Upper lobe of right lung (tissue), 1 donor: ENCODE results near the gene TMEM269. TPM values are rescaled to one million over a fixed set of nuclear protein-coding genes. Genes with fewer than 3 reads are reported as not detected.
A peak's percentile ranks its signal among the peaks of the same experiment; 100 is the strongest.

Experiments used
- ATAC-seq: fragments of 200-7000 bp; cut with Tn5 transposase; one replicate; pipeline ENCODE4 v1.9.1; 2020; ENCODE audit warnings: mild to moderate bottlenecking, moderate library complexity
- DNase-seq: peaks from one replicate; pipeline ENCODE4 v3.0.0-alpha.2; 2020
- H3K27ac ChIP-seq: fragments of 200-600 bp; one replicate; pipeline ENCODE4 v1.8.0; 2022
- H3K27me3 ChIP-seq: fragments of 200-600 bp; one replicate; pipeline ENCODE4 v1.8.0; 2022; ENCODE audit warnings: mild to moderate bottlenecking
- H3K36me3 ChIP-seq: fragments of 200-600 bp; one replicate; pipeline ENCODE4 v1.8.0; 2022
- H3K4me1 ChIP-seq: fragments of 200-600 bp; one replicate; pipeline ENCODE4 v1.8.0; 2022
- H3K4me3 ChIP-seq: fragments of 200-600 bp; one replicate; pipeline ENCODE4 v1.8.0; 2022; ENCODE audit warnings: mild to moderate bottlenecking
- H3K9me3 ChIP-seq: fragments of 200-600 bp; one replicate; pipeline ENCODE4 v1.8.0; 2022
- intact Hi-C: fragments of 100-400 bp; cut with DNase I; formaldehyde crosslinking; loops from one replicate; pipeline ENCODE4 v1.11.0; 2022
- long read RNA-seq: library from polyadenylated mRNA; unstranded; transcript quantifications from one replicate; pipeline ENCODE4 v2.0.0, GENCODE V29; 2021
- total RNA-seq: library from RNA; stranded (reverse); fragmentation: NEBNext Ultra II Directional; extraction: Animal tissue kit (Norgen Biotek cat#: 25700); gene quantifications from one replicate; pipeline ENCODE4 v1.2.1, GENCODE V29; 2021
- TF ChIP-seq, protein P1 (sequence below): fragments of 200-600 bp; IDR thresholded peaks from one replicate; pipeline ENCODE4 v1.8.0; 2022; ENCODE audit warnings: antibody characterized with exemption
- donor health status: DM: no; HTN: yes; CAD: no; lungs with severe emphysema.

The TMEM269 gene, protein sequence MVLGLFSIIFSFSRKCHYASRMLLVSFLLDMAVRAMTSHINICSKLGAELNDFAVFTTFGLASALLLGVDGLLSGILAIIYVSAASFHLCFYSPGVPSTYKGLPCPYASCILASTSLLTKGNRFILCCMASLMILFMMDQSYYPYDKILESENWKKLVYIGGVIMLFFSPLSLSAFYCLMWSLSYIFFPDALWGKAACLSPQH
- not detected for total RNA-seq
- long read RNA-seq: 0 reads

DNA sequence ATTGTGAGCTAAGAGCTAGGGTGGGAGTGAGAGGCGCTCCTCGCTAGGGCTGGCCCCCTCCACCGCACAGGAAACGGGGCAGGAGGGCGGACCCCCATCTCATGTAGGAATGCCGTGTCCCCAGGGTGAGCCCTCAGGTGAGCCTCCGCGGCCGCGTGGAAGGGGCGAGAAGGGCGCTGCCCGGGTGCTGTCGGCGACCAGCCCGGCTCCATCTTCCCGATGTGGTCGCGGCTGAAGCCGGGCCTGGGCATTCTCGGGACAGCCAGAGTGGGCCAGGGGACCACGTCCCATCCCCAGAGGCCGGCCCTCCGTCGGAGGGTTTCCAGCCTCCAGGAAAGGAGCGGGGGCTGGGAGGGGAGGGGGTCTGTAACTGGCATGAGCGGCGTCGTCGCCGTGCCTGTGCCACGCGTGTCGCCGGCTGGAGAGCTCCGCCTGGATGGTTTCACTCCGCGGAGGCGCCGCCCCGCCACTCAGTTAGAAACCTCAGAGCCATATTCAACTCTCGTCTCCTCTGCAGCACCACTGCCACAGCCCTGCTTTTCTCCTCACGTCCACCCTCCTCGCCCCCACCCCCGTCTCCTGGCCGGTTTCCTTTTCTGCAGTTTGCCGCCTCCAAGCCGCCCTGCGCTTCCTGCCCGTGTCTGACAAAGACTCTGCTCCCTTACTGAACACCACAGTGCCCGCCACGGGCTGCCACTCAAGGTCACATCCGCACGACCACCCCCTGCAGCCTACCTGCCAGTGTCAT is at the start of gene TMEM269:
Gene TMEM269, plus strand, starts transcription at position 46 of the 748 bp plus-strand sequence. CDS start 4,903 bp downstream, outside the sequence.
- H3K27me3 ChIP-seq: no peaks in the 10 kb centered on the region
- H3K4me3 ChIP-seq: peak within 1 kb of the TSS; percentile 47
- H3K36me3 ChIP-seq: peaks cover 10% of the 10 kb centered on the region
- DNase-seq: no peak
- ATAC-seq: peak; percentile 54
- TF ChIP-seq, protein P1, sequence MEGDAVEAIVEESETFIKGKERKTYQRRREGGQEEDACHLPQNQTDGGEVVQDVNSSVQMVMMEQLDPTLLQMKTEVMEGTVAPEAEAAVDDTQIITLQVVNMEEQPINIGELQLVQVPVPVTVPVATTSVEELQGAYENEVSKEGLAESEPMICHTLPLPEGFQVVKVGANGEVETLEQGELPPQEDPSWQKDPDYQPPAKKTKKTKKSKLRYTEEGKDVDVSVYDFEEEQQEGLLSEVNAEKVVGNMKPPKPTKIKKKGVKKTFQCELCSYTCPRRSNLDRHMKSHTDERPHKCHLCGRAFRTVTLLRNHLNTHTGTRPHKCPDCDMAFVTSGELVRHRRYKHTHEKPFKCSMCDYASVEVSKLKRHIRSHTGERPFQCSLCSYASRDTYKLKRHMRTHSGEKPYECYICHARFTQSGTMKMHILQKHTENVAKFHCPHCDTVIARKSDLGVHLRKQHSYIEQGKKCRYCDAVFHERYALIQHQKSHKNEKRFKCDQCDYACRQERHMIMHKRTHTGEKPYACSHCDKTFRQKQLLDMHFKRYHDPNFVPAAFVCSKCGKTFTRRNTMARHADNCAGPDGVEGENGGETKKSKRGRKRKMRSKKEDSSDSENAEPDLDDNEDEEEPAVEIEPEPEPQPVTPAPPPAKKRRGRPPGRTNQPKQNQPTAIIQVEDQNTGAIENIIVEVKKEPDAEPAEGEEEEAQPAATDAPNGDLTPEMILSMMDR: no peak
- H3K27ac ChIP-seq: no peak within 1 kb of the TSS
- intact Hi-C loops: no loop called here
- H3K4me1 ChIP-seq: peaks cover 9% of the 10 kb centered on the region
- H3K9me3 ChIP-seq: no peaks in the 10 kb centered on the region

DNA sequence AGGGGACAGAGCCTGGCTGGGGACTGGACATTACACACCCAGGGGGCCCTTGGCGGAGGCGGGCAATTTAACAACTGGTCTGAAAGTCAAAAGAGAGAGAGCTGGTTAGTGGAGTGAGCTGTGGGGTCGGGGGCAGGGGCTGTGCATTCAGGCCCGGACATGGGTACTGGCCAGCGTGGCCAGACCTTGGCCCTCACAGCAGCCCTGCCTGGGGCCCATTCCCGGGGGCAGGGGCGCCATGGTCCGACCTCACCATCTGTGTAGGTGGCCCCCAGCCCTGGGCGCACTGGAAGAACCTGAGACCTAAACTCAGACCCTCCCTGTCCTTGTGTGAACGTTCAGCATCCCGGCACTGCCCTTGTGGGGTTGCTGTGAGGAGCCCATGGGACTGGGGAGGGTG is 49.7 kb upstream of the TMEM269 start:
- TF ChIP-seq, protein P1: no peak

DNA sequence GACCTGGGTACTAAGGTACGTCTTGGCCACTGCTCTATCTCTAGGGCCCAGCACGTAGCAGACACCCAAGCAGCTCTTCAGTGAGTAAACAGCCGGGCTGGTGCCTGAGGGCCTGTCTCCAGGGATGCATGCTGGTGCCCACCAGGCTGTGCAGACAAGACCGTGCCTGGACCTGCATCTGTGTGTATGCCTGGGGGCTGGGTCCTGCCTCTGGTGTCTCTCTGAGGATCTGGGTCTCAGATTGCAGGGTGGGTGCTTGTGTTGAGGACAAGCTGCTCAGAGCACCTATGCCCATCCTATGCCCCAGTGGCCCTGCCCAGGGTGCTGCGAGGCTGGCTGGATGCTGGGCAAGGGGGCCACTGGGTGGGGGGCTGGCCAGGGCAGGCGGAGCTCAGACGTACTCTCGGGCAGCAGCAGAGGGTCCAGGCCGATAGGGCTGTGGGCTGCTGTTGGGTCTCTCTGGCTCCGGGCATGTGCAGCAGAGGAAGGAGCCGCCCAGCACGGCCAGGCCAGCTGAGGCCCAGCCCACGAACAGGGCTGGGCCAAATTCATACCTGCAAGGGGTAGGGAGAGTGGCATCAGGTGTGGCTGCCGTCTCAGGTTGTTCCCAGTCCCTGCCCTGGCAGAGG is 49.2 kb upstream of the TMEM269 start:
- no peaks in the 10 kb centered on the region for H3K4me1 ChIP-seq
- no peaks in the 10 kb centered on the region for H3K9me3 ChIP-seq
- ATAC-seq (no peak), DNase-seq (no peak)
- H3K27ac ChIP-seq: no peak overlapping the region
- no peaks in the 10 kb centered on the region for H3K36me3 ChIP-seq
- no peaks in the 10 kb centered on the region for H3K27me3 ChIP-seq
- intact Hi-C loops: no loop called here
- TF ChIP-seq, protein P1: no peak
- no peak overlapping the region for H3K4me3 ChIP-seq

More for the DNA sequence above, 49.7 kb upstream of the TMEM269 start:
- Histone ChIP-seq H3K4me1 (no peaks in the 10 kb centered on the region), H3K4me3 (no peak overlapping the region), H3K9me3 (no peaks in the 10 kb centered on the region), H3K27me3 (no peaks in the 10 kb centered on the region), H3K27ac (no peak overlapping the region), H3K36me3 (no peaks in the 10 kb centered on the region)
- intact Hi-C loops: no loop called here
- DNase-seq (no peak), ATAC-seq (no peak)

DNA sequence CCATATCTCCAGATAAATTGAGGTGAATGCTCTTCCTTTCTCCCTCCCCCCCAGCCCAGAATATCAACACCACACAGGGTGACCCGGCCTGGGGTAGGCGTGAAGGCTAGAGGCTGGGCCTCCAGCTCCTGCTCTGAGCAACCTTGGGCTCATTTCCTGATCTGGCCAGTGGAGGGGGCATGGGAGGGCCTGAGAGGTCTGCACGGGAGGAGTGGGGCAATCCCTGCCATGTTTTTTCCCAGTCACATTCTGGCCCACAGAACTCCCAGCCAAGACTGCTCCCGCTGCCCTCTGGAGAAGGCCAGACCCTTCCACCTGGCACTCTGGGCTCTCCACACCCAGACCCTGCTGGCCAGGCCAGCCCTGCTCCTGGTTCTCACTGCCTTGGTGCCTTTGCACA is 48.6 kb upstream of the TMEM269 start:
- no peak for DNase-seq
- intact Hi-C loops: no loop called here
- H3K9me3 ChIP-seq: no peaks in the 10 kb centered on the region
- H3K4me1 ChIP-seq: no peaks in the 10 kb centered on the region
- no peaks in the 10 kb centered on the region for H3K36me3 ChIP-seq
- peak; percentile 56 for ATAC-seq
- no peak overlapping the region for H3K4me3 ChIP-seq
- H3K27ac ChIP-seq: no peak overlapping the region
- no peaks in the 10 kb centered on the region for H3K27me3 ChIP-seq
- TF ChIP-seq, protein P1: no peak

DNA sequence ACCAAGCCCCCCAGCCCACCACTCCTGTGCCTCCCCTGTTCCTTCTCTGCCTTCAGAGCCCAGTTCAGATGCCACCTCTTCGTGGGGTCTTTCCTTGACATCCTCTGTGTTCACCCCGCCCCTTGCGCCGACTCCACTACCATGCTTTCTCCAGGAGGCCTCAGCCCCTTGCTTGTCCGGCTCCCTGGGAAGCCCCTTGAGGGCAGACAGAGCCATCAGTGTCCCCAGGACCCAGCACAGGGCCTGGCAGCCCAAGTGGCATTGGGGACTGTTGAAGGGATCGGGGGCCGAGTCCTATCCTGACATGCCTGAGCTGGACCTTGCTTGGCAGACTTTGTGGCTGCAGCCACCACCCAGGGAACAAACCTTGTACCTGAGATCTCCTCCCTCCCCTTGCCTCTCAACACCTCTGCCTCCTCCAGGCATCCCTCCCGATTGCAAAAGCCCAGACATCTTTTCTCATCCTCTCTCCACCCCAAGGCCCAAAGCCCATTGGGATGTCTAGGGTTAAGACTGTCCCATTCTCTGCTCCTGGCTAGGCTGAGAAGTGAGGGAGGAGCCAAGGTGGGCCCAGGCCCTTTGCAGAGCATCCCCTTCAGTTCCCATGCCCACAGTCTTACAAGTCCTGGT is 48.1 kb upstream of the TMEM269 start:
- Histone ChIP-seq H3K9me3 (no peaks in the 10 kb centered on the region), H3K4me3 (no peak overlapping the region), H3K4me1 (no peaks in the 10 kb centered on the region), H3K27ac (no peak overlapping the region), H3K27me3 (no peaks in the 10 kb centered on the region), H3K36me3 (no peaks in the 10 kb centered on the region)
- intact Hi-C loops: no loop called here
- ATAC-seq (no peak), DNase-seq (no peak)
- TF ChIP-seq, protein P1: no peak
